GM12892 (cell line): ENCODE data around the gene ZNF276.
A peak's percentile ranks its signal among the peaks of the same experiment; 100 is the strongest.

ENCODE experiments used
- DNase-seq: peaks from one replicate; pipeline ENCODE4 v3.0.0; 2011; ENCODE audit not compliant: insufficient read length
- FAIRE-seq: peaks from 2 replicates; lab custom pipeline; 2011; peaks lifted over from hg19 to GRCh38; lab: Jason Lieb, UNC
- POLR2A ChIP-seq: IDR thresholded peaks from 2 replicates; pipeline ENCODE4 v1.6.1; 2011; ENCODE audit warnings: low read depth, low read length, control low read depth
- POLR2AphosphoS5 ChIP-seq: IDR thresholded peaks from 2 replicates; pipeline ENCODE4 v1.6.1; 2011; ENCODE audit warnings: low read depth, low read length, control low read depth
- TAF1 ChIP-seq: IDR thresholded peaks from 2 replicates; pipeline ENCODE4 v1.6.1; 2011; ENCODE audit warnings: low read depth, mild to moderate bottlenecking, control low read depth, low read length, borderline replicate concordance

ZNF276 gene

DNA sequence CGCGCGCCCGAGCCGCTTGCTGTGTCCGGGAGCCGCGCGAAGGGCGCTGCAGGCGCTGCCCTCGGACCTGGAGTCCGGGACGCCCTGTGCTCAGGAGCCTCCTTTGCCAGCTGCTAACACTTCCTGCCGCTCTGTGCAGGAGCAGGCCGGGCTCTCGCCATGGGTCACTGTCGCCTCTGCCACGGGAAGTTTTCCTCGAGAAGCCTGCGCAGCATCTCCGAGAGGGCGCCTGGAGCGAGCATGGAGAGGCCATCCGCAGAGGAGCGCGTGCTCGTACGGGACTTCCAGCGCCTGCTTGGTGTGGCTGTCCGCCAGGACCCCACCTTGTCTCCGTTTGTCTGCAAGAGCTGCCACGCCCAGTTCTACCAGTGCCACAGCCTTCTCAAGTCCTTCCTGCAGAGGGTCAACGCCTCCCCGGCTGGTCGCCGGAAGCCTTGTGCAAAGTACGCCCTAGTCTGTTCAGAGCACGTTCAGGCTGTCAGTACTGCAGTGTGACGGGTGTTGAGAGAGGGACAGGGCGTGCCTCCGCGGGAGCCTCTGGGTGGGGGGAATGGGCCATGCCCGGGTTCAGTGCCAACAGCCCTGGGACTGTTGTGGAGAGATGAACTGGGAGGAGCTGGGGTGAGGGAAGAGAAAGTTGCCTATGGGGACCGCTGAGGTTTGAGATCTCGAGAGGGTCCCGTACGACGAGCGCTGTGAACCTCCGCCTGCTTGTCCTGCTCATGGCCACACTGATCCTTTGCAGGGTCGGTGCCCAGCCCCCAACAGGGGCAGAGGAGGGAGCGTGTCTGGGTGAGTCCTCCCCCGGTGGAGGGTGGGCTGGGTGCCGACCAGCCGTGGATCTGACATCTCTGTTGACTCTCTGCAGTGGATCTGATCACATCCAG, 1.3 kb downstream of the ZNF276 start:
- TF ChIP-seq POLR2AphosphoS5 (no peak; the same call in 1 of the 2 replicates), TAF1 (no peak), POLR2A (peak; percentile 29; the same call in 1 of the 2 replicates)
- no peak for DNase-seq
- peak; percentile 72 for FAIRE-seq

DNA sequence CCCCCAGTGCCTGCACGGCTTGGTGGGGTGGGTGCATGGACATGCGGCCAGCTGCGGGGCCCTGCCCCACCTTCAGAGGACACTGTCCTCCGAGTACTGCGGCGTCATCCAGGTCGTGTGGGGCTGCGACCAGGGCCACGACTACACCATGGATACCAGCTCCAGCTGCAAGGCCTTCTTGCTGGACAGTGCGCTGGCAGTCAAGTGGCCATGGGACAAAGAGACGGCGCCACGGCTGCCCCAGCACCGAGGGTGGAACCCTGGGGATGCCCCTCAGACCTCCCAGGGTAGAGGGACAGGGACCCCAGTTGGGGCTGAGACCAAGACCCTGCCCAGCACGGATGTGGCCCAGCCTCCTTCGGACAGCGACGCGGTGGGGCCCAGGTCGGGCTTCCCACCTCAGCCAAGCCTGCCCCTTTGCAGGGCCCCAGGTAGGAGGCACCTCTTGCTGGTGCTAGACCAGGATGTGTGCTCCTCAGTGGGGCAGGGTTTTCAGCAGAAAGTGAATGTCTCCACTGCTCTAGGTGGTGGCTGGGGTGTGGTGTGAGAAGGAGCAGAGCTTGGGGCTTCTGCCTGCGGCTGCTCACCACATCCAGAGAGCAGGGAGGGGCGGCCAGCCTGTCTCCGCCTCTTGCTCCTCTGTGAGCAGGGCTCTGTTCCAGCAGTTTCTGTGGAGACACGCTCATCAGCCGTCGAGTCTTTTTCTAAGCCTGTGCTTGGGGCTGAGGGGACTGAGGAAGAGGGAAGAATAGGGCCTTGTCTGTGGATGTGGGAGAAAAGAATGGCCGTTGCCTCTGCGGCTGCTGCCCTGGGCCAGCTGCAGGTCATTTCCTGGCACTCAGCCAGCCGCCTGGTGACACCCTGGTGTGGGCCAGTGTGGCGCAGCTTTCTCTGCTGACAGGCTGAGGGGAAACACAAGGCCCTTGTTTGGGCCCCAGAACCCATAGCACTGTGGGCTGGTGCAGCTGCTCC, 2.2 kb downstream of the ZNF276 start:
- no peak for FAIRE-seq
- no peak for DNase-seq
- TF ChIP-seq POLR2A: no peak
- TF ChIP-seq POLR2AphosphoS5: peak; percentile 30
- TF ChIP-seq TAF1: no peak

DNA sequence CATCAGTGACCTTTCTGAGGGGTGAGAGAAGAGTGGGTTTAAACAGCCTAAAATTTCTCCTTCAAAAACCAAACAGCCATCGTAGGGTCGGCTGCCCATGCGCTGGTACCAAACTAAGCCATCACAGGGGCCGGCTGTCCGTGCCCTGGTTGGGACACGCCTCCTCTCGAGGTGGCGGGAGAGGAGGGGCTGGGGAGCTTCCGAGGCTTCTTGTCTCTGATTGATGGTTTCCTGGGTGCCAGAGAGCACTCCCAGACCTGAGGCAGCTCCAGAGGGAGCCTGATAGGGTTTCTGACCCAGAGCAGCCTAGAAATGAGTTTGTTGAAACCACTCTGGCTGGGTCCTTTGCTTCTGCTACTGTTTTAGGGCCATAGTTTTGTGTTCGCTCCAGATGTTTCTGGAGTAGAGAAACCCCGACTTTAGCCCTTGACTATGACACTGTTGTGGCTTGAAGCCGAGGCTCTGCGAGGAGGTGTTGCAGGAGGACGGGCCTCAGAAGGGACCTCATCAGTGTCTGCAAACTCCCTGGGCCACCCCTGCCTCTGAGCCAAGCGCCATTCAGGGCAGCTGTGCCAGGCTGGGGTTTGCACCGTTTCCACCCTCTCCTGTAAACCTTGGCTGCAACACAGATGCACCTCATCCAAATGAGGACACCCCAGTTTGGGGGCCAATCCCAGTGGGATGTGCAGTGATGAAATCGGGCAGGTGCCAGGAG, 6.2 kb downstream of the ZNF276 start:
- no peak for FAIRE-seq
- TF ChIP-seq POLR2AphosphoS5 (no peak), TAF1 (no peak), POLR2A (peak; percentile 41; the same call in 1 of the 2 replicates)

DNA sequence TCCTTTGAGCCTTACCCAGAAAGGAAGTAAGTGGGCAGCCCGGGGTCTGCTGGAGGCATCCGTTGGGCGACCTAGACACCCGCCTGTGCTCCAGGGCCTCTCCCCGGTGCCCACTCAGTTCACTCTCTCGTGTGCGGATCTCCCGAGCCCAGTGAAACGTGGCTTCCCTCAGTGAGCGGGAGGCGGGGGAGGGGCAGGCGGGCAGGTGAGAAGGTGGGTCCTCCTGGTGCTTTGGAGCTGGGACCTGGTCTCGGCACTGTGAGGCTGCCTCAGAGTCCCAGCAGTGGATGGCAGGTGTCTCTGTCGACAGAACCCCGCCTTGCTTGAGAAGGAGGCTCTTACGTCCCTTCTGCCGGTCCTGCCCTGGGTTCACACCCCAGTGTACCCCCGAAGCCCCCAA, 8.0 kb downstream of the ZNF276 start:
- TF ChIP-seq TAF1 (no peak), POLR2AphosphoS5 (no peak), POLR2A (no peak)
- no peak for DNase-seq
- no peak for FAIRE-seq

More for the DNA sequence above, 6.2 kb downstream of the ZNF276 start:
- no peak for DNase-seq

DNA sequence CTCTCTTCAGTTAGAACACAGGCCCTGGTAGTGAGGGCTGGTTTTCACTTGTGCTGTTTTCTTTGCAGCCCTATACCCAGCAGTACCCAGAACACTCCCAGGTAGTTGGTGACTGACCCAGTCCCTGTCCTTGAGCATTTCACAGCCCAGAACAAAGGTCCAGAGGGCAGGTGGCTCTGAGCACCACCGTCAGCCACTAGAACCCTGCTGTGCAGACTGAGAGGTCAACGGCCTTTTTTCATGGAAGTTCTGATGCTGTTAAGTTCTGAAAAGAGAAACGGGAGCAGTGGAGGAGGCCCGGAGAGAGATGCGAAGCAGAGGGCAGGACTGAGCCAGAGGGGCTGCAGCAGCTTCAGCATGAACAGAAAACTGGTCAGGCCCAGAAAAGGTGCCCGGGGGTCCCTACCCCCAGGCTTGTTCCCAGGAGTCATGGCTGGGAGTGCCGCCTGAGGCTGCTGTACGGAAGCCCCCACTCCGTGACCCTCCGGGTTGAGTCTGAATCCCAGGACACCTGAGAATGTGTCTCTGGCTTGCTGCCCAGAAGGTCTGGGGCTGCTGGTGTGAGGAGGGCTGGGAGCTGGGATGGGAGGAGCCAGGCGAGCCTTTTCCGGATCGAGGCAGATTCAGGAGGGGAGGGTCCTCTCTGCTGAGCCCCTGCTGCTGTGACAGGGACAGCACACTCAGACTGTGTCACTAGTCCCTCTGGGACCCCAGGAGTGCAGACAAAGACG, 8.7 kb downstream of the ZNF276 start:
- TF ChIP-seq POLR2AphosphoS5 (no peak), TAF1 (no peak), POLR2A (no peak)
- no peak for FAIRE-seq
- no peak for DNase-seq

DNA sequence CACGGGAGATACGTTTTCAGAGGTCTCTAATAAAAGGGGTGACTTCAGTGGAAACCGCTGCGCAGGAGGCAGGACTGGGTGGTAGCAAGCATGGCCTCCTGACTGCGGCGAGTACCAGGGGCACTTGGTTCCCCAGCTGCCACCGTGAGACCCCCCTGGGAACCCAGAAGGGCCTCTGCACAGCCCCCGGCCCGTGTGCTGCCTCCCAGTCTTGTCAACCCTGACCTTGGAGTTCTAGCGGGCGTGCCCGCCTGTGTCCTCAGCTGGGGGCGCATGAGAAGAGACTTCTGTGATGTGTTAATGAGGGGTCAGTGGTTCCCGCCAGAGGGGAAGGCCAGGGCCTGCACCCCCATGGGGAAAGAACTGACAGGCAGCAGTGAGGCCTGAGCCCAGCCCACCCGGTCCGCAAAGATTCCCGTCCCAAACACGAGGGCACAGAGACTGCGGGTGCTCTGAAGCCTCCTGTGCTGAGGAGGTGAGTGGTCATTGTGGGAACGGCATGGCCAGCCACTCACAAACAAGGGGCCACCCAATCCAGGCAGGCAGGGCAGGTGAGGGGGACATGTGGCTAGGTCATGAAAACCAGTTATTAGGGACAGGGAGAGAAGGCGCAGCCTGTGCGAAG, 9.4 kb downstream of the ZNF276 start:
- FAIRE-seq (no peak), DNase-seq (no peak)
- TF ChIP-seq TAF1 (no peak), POLR2A (0 out of 2 replicates have a peak, but pooled peaks have one; percentile 0), POLR2AphosphoS5 (no peak)

DNA sequence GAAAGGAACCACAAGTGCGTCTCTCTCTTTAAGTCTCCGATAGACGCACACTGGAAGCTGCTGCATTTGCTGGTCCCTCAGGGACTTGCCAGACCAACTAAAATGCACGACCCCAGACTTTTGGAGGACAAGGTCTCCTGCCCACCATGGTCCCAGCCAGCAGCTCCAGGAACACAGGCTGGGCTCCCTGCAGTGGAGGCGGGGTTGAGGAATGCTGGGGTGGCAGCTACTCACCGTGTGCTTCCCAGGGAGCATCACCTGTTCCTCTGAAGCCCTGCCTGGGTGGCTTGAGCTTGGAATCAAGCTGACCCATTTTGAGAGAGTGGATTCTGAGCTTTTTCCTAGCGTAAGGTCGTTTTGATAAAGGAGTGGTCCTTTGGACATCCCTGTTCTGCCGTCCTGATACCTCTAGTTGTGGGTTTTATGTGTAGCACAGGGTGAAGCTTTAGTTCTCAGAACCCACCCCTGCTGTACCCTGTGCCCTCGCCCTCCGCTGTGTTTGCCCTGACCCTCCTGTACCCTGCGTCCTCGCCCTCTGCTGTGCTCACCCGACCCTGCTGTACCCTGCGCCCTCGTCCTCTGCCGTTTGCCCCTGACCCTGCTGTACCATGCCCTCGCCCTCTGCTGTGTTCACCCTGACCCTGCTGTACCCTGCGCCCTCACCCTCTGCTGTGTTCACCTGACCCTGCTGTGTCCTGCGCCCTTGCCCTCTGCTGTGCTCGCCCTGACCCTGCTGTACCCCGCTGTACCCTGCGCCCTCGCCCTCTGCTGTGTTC, 11.0 kb downstream of the ZNF276 start:
- no peak for FAIRE-seq
- DNase-seq: no peak
- TF ChIP-seq POLR2AphosphoS5: no peak
- TF ChIP-seq TAF1: no peak
- no peak for TF ChIP-seq POLR2A

DNA sequence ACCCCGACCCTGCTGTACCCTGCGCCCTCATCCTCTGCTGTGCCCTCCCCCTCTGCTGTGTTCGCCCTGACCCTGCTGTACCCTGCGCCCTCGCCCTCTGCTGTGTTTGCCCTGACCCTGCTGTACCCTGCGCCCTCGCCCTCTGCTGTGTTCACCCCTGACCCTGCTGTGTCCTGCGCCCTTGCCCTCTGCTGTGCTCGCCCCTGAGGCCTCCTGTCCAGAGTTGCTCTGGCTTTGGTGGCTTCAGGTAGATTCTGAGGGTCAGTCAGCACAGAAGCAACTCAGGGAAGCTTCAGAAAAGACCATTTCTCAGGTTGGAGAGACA, 11.5 kb downstream of the ZNF276 start:
- TF ChIP-seq TAF1 (no peak), POLR2A (no peak), POLR2AphosphoS5 (no peak)
- DNase-seq (no peak), FAIRE-seq (no peak)

DNA sequence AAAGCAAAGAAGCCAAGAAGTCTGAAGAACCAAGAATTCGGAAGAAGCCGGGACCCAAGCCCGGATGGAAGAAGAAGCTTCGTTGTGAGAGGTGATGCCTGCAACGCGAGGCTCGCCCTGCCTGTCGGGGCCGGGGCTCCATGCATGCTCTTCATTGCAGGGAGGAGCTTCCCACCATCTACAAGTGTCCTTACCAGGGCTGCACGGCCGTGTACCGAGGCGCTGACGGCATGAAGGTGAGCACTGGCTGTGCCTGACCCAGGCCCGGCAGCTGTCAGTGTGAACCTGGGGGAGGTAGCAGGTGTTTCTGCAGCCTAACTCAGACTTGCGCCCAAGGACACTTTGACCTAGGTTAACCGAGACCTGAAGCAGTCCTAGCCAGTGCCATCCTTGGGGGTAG, 12.0 kb downstream of the ZNF276 start:
- no peak for DNase-seq
- TF ChIP-seq TAF1: no peak
- no peak for FAIRE-seq
